Hematopoietic multipotent progenitor cell treated with erythropoietin and hydrocortisone succinate and interleukin-3 and kit ligand, for 6 days (in vitro differentiated cells): ENCODE data around the gene CFAP100.

Experiments used
- DNase-seq: peaks from one replicate; pipeline ENCODE4 v3.0.0-alpha.2; 2015

The CFAP100 gene

GRCh38 chr3:126424039-126424717 is 29.5 kb downstream of the CFAP100 start:
- no peak for DNase-seq

GRCh38 chr3:126424751-126425150 is 30.0 kb downstream of the CFAP100 start:
- DNase-seq: no peak

GRCh38 chr3:126431103-126431534 is 36.4 kb downstream of the CFAP100 start:
- DNase-seq: no peak

DNA sequence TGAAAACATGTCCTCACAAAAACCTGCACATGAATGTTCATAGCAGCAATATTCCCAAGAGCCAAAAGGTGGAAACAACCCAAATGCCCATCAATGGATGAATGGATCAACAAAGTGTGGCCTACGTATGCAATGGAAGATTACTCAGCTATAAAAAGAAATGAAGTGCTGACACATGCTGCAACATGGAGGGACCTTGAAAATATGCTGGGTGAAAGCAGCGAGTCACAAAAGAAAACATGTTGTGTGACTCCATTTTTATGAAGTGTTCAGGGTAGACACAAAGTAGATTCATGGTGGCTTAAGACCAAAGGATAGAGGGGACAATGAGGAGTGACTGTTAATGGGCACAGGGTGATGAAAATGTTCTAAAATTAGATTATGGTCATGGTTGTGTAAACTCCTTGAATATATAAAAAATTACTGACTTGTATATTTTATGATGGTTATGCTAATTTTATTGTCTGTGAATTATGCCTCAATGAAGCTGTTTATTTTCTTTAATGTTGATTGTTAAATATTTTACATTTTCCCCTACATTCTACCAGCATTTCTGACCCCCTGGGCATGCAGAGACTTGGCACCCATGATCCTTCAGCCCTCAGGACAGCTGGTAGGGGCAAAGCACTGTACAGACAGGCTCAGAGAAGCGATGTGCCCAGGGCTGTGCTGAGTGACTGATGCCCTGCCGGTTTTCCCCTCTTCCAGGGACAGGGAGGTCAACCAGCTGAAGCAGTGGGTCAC is 37.8 kb downstream of the CFAP100 start:
- DNase-seq: no peak

- no peak for DNase-seq
These were observed 38.4 kb downstream of the CFAP100 start for GRCh38 chr3:126433105-126433430.

- no peak for DNase-seq
These were observed 39.0 kb downstream of the CFAP100 start for GRCh38 chr3:126433496-126434263.

DNA sequence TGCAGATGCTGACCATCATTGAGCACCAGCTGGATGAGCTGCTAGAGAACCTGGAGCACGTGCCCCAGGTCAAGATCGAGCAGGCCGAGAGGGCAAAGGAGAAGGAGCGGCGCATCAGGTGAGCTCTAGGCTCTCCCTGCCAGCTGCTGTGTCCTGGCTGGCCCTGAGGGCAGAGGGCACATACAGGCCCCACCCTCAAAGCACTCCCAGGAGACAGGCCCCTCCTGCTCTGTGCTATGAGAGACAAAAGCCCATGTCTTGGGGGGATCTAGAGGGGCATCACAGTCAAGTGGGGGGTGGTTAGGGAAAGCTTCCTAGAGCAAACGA is 39.5 kb downstream of the CFAP100 start:
- no peak for DNase-seq

DNA sequence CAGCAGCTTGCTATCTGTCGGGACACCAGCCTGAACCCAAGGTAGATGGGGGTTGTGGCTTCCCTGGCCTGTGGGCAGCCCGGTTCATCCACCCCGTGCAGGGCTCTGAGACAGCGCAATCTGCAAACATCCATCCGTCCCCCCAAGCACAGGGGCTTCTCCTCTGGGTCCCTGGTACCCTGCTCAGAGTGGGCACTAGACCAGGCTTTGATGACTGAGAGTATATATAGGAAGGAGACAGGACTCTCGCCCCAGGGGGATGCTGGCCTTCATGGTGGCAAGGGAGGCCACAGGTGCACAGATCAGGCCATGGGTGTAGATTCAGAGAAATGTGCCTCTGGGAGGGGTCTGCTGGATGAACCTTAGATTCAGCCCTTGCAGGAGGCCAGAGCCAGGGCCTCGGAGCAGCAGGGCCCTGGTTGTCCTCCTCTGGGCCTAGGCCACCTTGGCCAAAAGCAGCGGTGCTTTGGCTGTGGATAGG is 40.3 kb downstream of the CFAP100 start:
- DNase-seq: no peak

DNA sequence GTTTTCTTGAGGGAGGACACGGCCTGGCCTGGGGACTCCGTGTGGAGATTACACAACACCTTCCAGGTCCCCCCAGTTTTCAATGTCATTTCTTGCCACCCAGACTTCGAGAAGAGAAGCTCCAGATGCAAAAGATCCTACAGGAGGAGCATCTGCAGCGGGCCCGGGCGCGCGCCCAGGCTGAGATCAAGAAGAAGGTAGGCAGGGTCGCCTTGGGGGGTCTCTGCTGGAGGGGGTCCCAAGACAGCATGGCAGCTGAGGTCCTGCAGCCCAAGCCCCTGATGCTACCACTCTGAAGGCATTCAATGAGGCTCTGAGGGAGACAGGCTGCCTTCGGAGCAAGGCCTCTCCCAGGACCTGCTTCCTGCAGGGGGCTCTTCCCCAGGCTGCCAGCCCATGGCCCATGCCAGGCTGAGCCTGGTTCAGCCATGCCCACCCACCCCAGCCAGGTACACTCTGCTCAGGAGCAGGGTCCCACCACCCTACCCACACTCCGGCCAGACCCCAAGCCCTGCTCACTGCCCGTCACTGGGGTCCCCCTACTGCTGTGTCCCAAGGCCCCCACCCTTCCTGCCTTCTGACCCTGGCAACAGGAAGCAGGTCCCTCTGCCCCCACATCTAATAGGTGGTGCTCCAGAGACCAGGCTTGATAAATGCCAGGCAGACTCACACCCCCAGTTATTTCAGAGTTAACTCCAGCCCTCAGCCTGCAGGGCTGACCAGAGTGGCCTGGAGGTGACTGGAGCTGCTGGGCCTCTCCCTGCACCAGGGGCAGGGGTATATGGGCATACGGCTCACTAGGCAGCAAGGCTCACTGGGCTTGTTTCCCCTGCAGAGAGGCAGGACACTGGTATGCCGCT is 41.0 kb downstream of the CFAP100 start:
- no peak for DNase-seq

DNA sequence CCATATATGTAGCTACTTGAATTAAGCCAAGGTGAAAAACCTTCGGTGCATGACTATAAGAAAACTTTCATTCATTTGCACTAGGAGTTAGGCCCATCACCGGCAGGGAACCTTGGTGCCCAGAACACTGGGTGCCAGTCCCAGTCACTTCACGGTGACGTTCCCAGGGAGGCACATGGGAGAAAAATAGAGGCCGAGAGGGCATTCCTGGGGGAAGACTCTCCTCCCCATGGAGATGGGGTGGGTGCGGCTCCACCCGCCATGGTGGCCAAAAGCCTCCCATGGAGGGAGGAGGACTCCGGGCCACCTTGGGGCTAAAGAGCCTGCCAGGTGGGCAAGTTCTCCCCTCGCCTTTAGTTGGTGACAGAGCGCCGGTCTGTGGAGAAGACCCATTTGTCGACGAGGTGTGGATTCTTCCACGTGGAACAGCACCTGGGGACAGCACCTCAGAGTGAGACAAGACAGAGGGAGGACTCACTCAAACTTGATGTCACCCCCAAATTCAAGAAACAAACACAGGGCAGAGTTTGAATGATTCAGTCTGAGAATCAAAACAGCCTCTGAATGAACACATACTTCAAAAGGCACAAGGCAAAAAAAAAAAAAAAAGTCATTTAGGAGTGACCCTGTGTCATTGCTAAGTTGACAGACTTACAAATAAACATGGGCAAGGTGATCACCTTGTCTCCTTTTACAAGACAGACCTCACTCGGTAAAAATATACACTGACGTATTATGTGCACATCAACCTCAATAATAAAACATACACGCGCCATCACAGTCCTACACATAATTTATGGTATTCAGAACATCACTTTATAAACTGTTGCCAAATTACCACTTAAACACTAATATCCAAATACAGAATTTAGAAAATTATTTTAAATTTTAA is 42.4 kb downstream of the CFAP100 start:
- DNase-seq: no peak

GRCh38 chr3:126438186-126438585 is 43.5 kb downstream of the CFAP100 start:
- no peak for DNase-seq

DNA sequence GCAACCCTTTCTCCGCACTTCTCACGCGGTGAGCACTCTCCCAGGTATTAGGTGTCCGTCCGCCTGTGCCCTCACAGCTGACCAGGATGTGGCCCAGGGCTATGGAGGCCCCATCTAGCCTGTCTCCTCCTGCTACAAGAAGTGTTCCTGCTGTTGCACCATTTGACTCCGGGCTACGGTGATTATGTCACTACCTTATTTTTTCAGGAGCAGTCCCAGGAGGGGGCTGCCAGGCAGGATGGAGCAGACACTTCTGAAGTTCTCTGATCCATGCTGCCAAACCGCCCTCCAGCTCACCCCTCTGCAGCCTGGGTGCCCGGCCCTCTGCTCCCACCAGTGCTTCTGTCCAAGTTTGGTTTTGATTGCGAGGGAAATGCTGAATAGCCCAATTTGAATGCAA is 44.0 kb downstream of the CFAP100 start:
- no peak for DNase-seq

GRCh38 chr3:126439346-126439967 is 44.7 kb downstream of the CFAP100 start:
- DNase-seq: no peak

DNA sequence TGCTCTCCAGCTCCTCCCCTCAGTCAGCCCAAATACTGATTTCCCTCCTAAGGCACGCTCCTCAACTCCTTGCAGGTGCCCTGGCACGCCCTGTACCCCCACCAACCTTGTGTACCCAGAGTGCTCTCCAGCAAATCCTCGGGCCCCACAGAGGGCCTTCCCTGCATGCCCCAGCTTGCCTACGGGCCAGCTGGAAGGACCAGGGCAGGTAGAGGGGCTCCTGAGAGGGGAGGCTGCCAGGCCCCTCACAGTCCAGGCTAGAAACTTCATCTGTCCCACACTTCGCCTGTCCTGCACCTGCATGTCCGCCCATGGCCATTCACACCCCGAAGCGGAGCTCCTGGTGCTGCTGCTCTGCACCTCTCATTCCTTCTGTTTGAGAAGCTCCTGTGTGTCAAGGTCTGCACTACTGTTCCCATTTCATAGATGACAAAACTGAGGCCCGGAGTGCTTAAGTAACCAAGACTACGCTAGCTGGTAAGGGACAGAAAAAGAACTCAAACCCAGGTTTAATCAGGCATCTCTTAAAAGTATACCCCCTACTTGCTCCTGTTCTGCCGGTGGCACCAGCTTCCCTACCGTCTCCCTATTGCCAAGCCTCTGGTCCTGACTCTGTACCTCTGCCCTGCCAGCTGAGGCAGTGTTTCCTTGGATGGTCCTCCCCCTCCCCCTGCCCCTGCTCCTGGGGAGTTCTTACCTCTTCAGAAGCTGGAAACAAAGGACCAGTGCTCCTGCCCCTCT is 45.4 kb downstream of the CFAP100 start:
- DNase-seq: no peak

GRCh38 chr3:126440709-126440995 is 45.9 kb downstream of the CFAP100 start:
- DNase-seq: no peak

GRCh38 chr3:126441256-126441880 is 46.7 kb downstream of the CFAP100 start:
- no peak for DNase-seq

DNA sequence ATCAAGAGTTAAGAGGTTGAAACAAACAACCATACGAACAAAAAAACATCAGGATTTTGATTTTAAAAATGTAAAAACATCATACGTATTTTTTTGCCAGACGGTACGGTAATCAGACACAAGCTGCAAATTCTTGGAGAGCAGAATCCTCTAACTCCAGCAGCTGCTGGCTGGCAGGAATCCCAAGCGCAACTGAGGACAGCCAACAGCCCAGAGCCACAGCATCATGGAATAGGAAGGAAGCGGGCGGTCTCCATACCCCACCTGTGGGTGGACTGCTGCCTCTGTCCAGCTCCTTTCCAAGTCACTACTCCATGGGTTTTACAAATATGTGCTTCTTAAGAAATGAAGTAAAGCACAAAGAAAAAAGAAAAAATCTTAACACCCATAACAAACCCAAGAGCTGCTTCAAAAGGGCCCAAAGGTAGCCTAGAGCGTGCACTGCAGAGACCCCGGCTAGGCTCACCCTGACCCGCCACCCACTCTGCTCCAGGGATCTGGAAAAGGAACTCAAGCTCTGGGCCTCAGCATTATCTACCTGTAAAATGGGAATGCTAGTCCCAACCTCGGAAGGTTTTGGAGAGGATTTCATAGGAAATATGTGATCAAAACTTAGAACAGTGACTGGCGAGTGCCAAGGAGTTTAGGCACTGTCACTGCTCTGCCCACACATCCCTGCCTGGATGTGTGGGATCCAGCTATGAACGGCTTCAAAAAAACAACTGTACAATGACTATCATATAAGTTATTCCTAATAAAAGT is 47.6 kb downstream of the CFAP100 start:
- DNase-seq: no peak

- DNase-seq: no peak
These were observed 48.1 kb downstream of the CFAP100 start for GRCh38 chr3:126442856-126443242.

DNA sequence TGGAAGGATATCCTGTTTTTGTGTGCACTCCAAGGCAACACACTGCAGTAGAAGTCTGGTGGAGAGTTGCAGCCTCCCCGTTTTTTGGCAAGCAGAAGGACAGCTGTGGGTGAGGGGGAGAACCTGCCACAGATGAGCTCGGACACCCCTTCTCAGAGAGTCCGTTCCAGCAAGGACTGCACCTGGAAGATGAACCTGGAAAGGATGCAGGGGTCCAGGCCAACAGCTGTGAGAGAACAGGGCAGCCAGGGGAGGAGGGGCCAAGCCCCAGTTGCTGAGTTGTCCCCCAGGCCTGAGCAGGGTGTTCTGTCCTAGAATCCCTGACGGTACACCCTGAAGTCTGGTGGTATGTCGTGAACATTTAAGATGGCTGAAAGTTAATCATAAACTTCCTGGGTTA is 50.8 kb downstream of the CFAP100 start:
- no peak for DNase-seq

GRCh38 chr3:126446301-126446700 is 51.6 kb downstream of the CFAP100 start:
- DNase-seq: no peak
